OCI-LY3 (cell line): Measurements from ENCODE around the gene PTPRN2.
"Not testable (repeated sequence)": the region's sequence is repeated elsewhere in the genome, so short reads cannot be mapped to it uniquely, and the experiment has no call there.

ENCODE experiments used
- H2AFZ ChIP-seq: fragments of 200-600, 300-600 bp; shearing (Covaris generic); 2 replicates; pipeline ENCODE4 v1.6.0; 2014; ENCODE audit warnings: antibody characterized with exemption, low read depth, low read length
- H3K27ac ChIP-seq: fragments of 200-600, 300-600 bp; sonication (generic); 2 replicates; pipeline ENCODE4 v1.5.1; 2014; ENCODE audit warnings: mild to moderate bottlenecking, low read length, moderate library complexity, mixed read lengths
- H3K27me3 ChIP-seq: fragments of 200-600, 300-600 bp; sonication (generic); 2 replicates; pipeline ENCODE4 v1.6.1; 2014; ENCODE audit warnings: low read depth, low read length, mixed read lengths
- H3K36me3 ChIP-seq: fragments of 200-600, 300-600 bp; sonication (generic); replicated peaks from 2 replicates; pipeline ENCODE3; 2014; ENCODE audit warnings: low read depth, low read length, mixed read lengths
- H3K4me1 ChIP-seq: fragments of 300-600, 200-600 bp; sonication (generic); 2 replicates; pipeline ENCODE4 v1.6.1; 2014; ENCODE audit warnings: low read length, mixed read lengths
- H3K4me2 ChIP-seq: fragments of 200-600, 300-600 bp; sonication (generic); 2 replicates; pipeline ENCODE4 v1.6.1; 2014; ENCODE audit warnings: low read length, mixed read lengths
- H3K4me3 ChIP-seq: fragments of 300-600, 200-600 bp; sonication (generic); 2 replicates; pipeline ENCODE4 v1.5.1; 2014; ENCODE audit warnings: antibody characterized with exemption, mild to moderate bottlenecking, low read length, moderate library complexity
- H3K79me2 ChIP-seq: fragments of 300-600, 200-600 bp; shearing (Covaris generic); 2 replicates; pipeline ENCODE4 v1.6.1; 2014; ENCODE audit warnings: mild to moderate bottlenecking, low read length, mixed read lengths
- H3K9ac ChIP-seq: fragments of 300-600, 200-600 bp; shearing (Covaris generic); 2 replicates; pipeline ENCODE4 v1.6.0; 2014; ENCODE audit warnings: mild to moderate bottlenecking, low read length, moderate library complexity
- H3K9me3 ChIP-seq: fragments of 200-600, 300-600 bp; shearing (Covaris generic); 2 replicates; pipeline ENCODE4 v1.6.1; 2014; ENCODE audit warnings: low read length, mixed read lengths; ENCODE audit not compliant: insufficient read depth
- H4K20me1 ChIP-seq: fragments of 200-600, 300-600 bp; sonication (generic); 2 replicates; pipeline ENCODE4 v1.6.1; 2016; ENCODE audit warnings: low read length, mixed read lengths; ENCODE audit not compliant: insufficient read depth
- EZH2phosphoT487 ChIP-seq: fragments of 200-600 bp; shearing (Covaris generic); IDR thresholded peaks from 2 replicates; pipeline ENCODE4 v1.6.1; 2018; ENCODE audit warnings: antibody characterized with exemption, mixed run types, low read depth
- TF ChIP-seq, protein P1 (sequence below): fragments of 200-600, 300-600 bp; sonication (generic); IDR thresholded peaks from 2 replicates; pipeline ENCODE4 v1.5.1; 2014; ENCODE audit warnings: antibody characterized with exemption, low read length, low read depth

Gene PTPRN2

DNA sequence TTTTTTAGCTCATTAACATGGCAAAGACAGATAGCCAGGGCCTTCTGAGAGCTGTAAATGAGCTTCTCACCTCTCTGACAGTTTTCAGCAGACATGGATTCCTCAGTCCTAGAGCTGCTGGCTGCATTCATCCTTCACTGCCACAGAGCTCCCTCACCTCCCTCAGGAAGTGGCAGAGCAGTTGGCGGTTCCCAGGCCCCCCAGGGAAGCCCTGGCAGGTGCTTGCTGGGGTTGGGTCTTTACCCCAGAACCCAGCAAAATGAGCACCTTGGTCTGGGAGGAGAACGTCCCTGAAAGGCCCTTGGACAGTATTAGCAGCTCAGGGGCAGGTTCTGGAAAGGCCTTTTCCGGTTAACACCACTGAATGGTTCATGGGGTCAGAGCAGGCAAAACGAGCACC lies 288.0 kb downstream of the PTPRN2 start:
- H3K36me3 ChIP-seq: no peaks in the 10 kb centered on the region
- H3K27ac ChIP-seq: no peak overlapping the region
- TF ChIP-seq EZH2phosphoT487: no peak
- no peaks in the 10 kb centered on the region for H3K9me3 ChIP-seq
- H4K20me1 ChIP-seq: no peaks in the 10 kb centered on the region
- H3K4me1 ChIP-seq: no peaks in the 10 kb centered on the region
- H2AFZ ChIP-seq: no peak overlapping the region
- H3K4me3 ChIP-seq: no peak overlapping the region
- H3K9ac ChIP-seq: no peak overlapping the region
- H3K4me2 ChIP-seq: no peak overlapping the region
- no peaks in the 10 kb centered on the region for H3K27me3 ChIP-seq
- no peaks in the 10 kb centered on the region for H3K79me2 ChIP-seq

DNA sequence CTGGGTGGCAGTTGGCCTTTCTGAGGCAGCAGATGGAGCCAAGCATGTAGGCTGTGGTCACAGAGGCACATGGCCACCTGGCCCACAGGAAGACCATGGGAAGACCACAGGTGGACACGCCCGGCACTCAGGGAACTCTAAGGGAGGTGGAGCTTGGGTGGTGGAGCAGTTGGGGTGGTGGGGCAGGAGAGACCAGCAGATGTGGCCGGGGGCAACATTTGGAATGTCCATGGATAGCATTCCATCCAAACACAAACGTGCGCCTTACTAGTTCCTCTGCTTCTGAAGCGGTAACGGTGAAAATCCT lies 290.9 kb downstream of the PTPRN2 start:
- H3K9me3 ChIP-seq: no peaks in the 10 kb centered on the region
- no peaks in the 10 kb centered on the region for H3K27me3 ChIP-seq
- H3K4me3 ChIP-seq: no peak overlapping the region
- no peak overlapping the region for H3K27ac ChIP-seq
- no peak overlapping the region for H3K4me2 ChIP-seq
- no peaks in the 10 kb centered on the region for H4K20me1 ChIP-seq
- no peak overlapping the region for H2AFZ ChIP-seq
- no peaks in the 10 kb centered on the region for H3K4me1 ChIP-seq
- no peaks in the 10 kb centered on the region for H3K36me3 ChIP-seq
- H3K9ac ChIP-seq: no peak overlapping the region
- no peak for TF ChIP-seq EZH2phosphoT487
- TF ChIP-seq, protein P1, sequence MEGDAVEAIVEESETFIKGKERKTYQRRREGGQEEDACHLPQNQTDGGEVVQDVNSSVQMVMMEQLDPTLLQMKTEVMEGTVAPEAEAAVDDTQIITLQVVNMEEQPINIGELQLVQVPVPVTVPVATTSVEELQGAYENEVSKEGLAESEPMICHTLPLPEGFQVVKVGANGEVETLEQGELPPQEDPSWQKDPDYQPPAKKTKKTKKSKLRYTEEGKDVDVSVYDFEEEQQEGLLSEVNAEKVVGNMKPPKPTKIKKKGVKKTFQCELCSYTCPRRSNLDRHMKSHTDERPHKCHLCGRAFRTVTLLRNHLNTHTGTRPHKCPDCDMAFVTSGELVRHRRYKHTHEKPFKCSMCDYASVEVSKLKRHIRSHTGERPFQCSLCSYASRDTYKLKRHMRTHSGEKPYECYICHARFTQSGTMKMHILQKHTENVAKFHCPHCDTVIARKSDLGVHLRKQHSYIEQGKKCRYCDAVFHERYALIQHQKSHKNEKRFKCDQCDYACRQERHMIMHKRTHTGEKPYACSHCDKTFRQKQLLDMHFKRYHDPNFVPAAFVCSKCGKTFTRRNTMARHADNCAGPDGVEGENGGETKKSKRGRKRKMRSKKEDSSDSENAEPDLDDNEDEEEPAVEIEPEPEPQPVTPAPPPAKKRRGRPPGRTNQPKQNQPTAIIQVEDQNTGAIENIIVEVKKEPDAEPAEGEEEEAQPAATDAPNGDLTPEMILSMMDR: no peak
- H3K79me2 ChIP-seq: no peaks in the 10 kb centered on the region

DNA sequence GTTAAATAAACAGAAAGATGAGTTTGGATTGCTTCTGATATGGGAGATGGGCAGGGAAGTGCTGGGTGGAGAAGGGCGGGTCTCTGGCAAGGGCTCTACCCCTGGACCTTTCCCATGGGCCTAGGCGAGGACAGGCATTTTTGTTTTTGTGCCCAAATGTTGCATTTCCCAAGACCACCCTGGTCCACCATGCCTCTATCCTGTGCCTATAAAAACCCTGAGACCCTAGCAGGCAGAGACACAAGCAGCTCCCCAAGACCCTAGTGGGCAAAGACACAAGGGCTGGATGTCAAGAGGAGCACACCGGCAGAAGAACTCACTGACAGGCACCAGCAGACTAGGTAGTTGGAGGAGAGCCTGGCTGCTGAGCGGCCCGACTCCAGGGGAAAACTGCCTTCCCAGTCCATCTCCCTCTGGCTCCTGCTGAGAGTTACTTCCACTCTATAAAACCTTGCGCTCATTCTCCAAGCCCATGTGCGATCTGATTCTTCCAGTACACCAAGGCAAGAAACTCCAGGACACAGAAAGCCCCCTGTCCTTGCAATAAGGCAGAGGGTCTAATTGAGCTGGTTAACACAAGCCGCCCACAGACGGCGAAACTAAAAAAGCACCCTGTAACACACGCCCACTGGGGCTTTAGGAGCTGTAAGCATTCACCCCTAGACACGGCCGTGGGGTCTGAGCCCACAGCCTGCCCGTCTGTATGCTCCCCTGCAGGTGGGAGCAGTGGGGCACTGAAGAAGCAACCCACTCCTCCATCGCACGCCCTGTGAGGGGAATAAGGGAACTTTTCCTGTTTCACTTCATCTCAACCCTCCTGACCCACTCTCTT lies 291.4 kb downstream of the PTPRN2 start:
- H4K20me1 ChIP-seq: no peaks in the 10 kb centered on the region
- H3K79me2 ChIP-seq: no peaks in the 10 kb centered on the region
- H3K27me3 ChIP-seq: no peaks in the 10 kb centered on the region
- no peaks in the 10 kb centered on the region for H3K9me3 ChIP-seq
- H2AFZ ChIP-seq: no peak overlapping the region
- no peak overlapping the region for H3K27ac ChIP-seq
- H3K4me2 ChIP-seq: no peak overlapping the region
- no peak overlapping the region for H3K9ac ChIP-seq
- no peaks in the 10 kb centered on the region for H3K4me1 ChIP-seq
- TF ChIP-seq, protein P1: no peak
- no peak for TF ChIP-seq EZH2phosphoT487
- H3K36me3 ChIP-seq: no peaks in the 10 kb centered on the region
- no peak overlapping the region for H3K4me3 ChIP-seq

DNA sequence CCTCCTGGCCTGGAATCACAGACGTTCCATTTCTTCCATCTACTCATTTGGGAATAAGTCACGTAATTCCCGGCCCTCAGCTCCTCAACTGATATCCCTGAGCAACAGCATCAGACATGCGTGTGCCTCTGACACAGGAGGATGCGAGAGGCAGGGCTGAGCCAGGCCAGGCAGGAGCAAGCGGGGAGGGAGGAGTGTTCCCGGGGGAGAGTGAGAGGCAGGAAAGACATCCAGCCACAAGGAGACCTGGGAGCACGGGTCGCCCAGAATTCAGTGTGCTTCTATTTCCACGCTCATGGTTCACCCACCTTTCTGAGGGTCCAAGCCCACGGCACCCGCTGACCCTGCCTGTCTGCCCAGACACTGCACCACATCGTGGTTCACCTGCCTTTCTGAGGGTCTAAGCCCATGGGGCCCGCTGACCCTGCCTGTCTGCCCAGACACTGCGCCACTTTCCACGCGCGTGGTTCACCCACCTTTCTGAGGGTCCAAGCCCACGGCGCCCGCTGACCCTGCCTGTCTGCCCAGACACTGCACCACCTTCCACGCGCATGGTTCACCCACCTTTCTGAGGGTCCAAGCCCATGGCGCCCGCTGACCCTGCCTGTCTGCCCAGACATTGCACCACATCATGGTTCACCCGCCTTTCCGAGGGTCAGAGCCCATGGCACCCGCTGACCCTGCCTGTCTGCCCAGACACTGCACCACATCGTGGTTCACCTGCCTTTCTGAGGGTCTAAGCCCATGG lies 293.0 kb downstream of the PTPRN2 start:
- H3K4me3 ChIP-seq, H3K27me3 ChIP-seq, H3K9me3 ChIP-seq, H3K79me2 ChIP-seq, H3K36me3 ChIP-seq, H2AFZ ChIP-seq, H3K9ac ChIP-seq, H3K4me1 ChIP-seq, H3K27ac ChIP-seq, H3K4me2 ChIP-seq, H4K20me1 ChIP-seq: not testable (repeated sequence)

DNA sequence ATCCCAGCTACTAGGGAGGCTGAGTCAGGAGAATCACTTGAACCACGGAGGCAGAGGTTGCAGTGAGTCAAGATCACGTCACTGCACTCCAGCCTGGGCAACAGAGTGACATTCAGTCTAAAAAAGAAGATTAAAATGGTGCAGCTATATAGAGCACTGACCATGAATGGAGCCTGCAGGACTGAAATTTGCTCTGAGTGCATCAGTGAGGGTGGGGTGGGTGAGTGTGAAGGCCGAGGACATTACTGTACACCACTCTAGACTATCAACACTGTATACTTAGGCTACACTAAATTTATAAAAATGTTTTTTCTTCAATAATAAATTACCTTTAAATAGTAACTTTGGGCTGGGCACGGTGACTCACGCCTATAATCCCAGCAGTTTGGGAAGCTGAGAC lies 294.7 kb downstream of the PTPRN2 start:
- Histone ChIP-seq H3K27me3 (no peaks in the 10 kb centered on the region), H4K20me1 (no peaks in the 10 kb centered on the region), H3K4me2 (no peak overlapping the region), H3K27ac (no peak overlapping the region), H2AFZ (no peak overlapping the region), H3K36me3 (no peaks in the 10 kb centered on the region), H3K9me3 (no peaks in the 10 kb centered on the region), H3K9ac (no peak overlapping the region), H3K4me3 (no peak overlapping the region), H3K79me2 (no peaks in the 10 kb centered on the region), H3K4me1 (no peaks in the 10 kb centered on the region)
- TF ChIP-seq, protein P1: no peak
- TF ChIP-seq EZH2phosphoT487: no peak
